ENCODE results near the gene ATF7.

DNA sequence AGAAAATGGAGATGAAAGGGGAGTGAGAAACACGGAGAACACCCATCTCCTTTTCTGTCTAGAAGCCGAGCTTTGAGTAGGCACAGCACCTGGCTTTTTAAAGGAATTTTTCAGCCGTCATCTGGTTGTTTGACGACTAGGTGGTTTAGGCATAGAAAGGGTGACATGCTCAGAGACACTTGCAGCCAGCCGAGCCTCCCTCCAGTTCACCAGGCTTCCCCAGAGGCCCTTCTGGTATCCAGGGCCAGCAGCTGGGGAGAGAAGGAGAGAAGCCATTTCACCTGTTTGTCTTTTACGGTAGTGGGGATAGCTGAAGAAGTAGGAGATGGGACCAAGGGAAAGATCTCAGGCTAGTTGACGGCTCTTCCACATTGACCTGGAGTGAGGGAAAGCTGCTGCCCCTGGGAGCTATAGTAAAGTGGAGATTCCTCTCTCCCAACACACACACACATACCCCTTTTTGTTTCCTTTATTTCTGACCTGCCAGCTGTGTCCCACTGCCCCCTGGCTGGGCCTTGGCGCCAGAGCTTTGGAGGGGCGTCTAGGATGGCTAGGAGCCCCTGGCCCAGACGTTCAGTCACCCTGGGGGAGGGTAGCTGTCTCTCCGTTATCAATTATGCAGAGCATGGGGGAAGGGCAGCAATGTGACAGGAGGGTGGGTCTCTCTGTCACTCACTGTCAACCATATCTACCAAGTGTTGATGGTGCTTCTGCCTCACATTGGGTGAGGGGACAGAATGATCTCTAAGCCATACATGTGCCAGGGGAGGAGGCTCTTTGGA lies 132.4 kb downstream of the ATF7 start:
- TF ChIP-seq CTCF (IDR thresholded peaks at IDR 0.05; ENCODE audit: borderline replicate concordance, extremely low read depth, low read length, poor library complexity, severe bottlenecking) (no peak), EZH2 (IDR thresholded peaks at IDR 0.05; ENCODE audit: borderline replicate concordance, low read depth, low read length, severe bottlenecking) (no peak)

Measured in DND-41 (cell line).